Measurements from ENCODE around the gene MACROD1. TPM values are rescaled to one million over a fixed set of nuclear protein-coding genes. Genes with fewer than 3 reads are reported as not detected.

Gene MACROD1
- total and polyA plus RNA-seq, 9 of the 15 experiments (the other 6 are each of a cell fraction or from before 2014, with no cell fraction given): 1.1 to 60.0 (median 26.4) TPM

GRCh38 chr11:64014356-64014755, 151.6 kb downstream of the MACROD1 start (continued):
- TF ChIP-seq PATZ1 (CRISPR knock-in tag; IDR thresholded peaks at IDR 0.05; ENCODE audit: borderline replicate concordance) (no peak), POLR3A (IDR thresholded peaks at IDR 0.05; ENCODE audit: borderline replicate concordance, extremely low read depth, insufficient read depth, insufficient read length) (no peak), NR3C1 (CRISPR knock-in tag; IDR thresholded peaks at IDR 0.05) (no peak), PBX2 (CRISPR knock-in tag; IDR thresholded peaks at IDR 0.05; ENCODE audit: low read depth) (no peak), PBX2 (tag; conservative IDR thresholded peaks at IDR 0.05; ENCODE audit: low read depth) (no peak), ZFP30 (CRISPR knock-in tag; IDR thresholded peaks at IDR 0.05; ENCODE audit: borderline replicate concordance) (no peak), ATF4 (CRISPR knock-in tag; IDR thresholded peaks at IDR 0.05) (no peak), DDX20 (tag; IDR thresholded peaks at IDR 0.05; ENCODE audit: low read depth) (no peak), MLX (CRISPR knock-in tag; conservative IDR thresholded peaks at IDR 0.05) (no peak), FOXM1 (IDR thresholded peaks at IDR 0.05; ENCODE audit: low read depth) (no peak), FOXM1 (CRISPR knock-in tag; IDR thresholded peaks at IDR 0.05; ENCODE audit: low read depth) (no peak)
